DLD1 (cell line): ENCODE results near the gene ALB.
"Not testable (repeated sequence)": the region's sequence is repeated elsewhere in the genome, so short reads cannot be mapped to it uniquely, and the experiment has no call there.

ENCODE experiments used
- in situ Hi-C: cut with HindIII; loops from 2 replicates; pipeline ENCODE4 v1.10.0; 2017; ENCODE audit warnings: low sequenced_read_pairs

ALB gene

DNA sequence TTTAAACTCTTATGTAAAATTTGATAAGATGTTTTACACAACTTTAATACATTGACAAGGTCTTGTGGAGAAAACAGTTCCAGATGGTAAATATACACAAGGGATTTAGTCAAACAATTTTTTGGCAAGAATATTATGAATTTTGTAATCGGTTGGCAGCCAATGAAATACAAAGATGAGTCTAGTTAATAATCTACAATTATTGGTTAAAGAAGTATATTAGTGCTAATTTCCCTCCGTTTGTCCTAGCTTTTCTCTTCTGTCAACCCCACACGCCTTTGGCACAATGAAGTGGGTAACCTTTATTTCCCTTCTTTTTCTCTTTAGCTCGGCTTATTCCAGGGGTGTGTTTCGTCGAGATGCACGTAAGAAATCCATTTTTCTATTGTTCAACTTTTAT is at the start of gene ALB:
Gene ALB, plus strand, starts transcription at position 246 of the 400 bp plus-strand sequence. Its CDS starts 41 bp downstream, at position 287.
- in situ Hi-C loops, result no loop called here

DNA sequence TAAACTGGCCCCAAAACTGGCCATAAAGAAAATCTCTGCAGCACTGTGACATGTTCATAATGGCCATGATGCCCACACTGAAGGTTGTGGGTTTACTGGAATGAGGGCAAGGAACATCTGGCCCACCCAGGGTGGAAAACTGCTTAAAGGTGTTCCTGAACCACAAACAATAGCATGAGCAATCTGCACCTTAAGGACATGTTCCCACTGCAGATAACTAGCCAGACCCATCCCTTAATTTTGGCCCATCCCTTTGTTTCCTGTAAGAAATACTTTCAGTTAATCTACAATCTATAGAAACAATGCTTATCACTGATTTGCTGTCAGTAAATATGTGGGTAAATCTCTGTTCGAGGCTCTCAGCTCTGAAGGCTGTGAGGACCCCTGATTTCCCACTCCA is 46.9 kb upstream of the ALB start:
- in situ Hi-C loops, result not testable (repeated sequence)

DNA sequence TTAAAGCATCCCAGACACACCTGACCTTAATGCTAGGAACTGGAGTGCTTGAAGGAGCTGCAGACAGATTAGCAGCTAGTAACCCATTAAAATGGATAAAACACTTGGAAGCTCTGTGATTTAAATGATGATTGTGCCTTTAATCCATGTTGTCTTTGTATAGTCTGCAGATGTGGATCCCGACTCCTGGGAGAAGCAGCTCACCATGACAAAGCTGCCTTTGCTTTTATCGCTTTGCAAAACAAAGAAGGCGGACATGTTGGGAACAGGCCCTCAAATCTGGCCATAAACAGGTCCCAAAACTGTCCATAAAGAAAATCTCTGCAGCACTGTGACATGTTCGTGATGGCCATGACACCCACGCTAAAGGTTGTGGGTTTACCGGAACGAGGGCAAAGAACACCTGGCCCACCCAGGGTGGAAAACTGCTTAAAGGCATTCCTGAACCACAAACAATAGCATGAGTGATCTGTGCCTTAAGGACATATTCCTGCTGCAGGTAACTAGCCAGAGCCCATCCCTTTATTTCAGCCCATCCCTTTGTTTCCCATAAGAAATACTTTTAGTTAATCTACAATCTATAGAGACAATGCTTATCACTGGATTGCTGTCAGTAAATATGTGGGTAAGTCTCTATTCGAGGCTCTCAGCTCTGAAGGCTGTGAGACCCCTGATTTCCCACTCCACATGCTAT is 34.4 kb upstream of the ALB start:
- in situ Hi-C loops, result not testable (repeated sequence)

DNA sequence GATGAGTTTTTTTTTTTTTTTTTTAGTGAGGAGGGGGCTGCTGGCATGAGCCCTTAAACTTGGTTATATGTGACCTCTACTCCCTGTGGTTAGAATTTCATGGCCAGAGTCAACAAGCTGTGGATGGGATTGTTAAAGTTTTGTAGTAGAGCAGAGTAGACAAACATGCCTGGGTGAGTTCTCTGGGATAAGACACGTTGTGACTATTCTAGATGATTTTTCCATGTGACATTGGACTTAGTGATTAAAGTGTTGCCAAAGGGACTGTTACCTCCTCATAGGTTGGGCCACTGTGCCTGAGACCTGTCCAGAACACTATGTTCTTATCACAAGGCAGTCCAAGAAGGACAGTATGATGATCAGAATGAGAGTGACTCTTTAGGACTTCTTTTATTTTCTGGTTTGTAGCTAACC is 28.8 kb upstream of the ALB start:
- in situ Hi-C loops, result no loop called here

DNA sequence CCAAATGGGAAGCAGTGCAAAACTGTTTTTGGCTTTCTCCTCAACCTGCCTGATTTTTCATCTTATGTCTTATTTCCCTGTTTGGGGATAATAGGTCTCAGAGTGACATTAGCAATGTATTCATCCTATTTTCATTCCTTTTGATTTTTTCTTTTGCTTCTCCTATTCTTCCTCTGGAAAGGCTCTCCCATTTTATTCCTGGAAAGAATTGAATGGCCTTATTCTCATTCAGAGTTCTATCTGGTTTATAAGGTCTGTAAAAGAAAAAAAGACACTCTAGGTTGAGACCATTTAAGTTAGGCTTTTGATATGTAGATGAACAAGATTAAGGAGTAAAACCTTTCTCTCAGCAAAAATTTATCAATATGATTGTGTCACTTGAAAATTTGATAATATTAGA is 27.8 kb upstream of the ALB start:
- in situ Hi-C loops, result no loop called here

DNA sequence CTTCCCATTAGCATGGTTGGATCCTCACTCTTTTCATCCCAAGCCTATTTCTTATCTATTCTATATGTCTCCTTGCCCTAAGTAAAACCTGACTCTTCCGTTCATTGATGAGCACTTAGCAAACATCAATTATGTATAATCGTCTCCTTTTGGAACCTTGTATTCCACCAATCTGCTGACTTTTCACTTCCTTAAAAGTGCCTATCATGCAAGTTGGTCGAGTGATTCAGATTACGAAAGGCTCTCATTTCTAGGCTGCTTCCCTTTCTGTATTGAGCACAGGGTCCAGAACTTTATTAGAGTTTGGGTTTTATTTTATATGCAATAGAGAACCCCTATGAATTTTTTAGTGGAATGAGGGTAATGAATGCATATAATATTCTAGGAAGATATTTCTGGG is 27.1 kb upstream of the ALB start:
- in situ Hi-C loops, result no loop called here

DNA sequence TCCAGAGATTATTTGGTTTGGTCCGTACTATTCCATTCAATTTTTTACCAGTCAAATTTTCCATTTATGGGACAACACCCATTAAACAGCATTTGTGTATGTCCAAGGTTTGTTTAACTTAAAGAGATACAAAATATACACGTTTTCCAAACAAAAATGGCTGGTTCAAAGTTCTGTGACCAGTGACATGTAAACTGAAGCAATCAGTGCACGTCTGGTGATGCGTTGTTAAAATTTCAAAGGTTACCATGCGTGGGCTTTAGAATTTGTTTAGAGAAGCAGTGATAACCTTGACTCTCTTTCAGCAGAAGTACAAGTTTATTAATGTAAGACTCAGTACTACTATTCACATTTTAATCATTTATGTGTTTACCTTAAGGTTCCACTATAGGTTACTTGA is 25.2 kb upstream of the ALB start:
- in situ Hi-C loops, result no loop called here

DNA sequence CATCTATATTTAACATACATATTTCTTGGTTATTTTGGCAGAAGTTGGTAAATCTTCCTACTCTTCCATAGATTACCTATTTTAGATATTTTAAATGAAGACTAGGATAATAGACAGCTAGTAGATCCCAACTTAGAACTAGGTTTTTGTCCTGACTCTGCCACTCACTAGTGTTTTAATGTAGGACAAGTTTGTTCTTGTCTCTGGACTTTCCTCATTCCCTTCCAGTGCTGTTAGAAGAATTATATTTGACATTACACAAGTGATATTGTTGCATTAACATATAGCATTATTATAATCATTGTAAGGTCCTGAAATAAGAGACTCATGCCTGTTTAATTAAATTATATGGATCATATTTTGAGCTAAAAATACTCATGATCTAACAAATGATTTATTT is 24.1 kb upstream of the ALB start:
- in situ Hi-C loops, result no loop called here

DNA sequence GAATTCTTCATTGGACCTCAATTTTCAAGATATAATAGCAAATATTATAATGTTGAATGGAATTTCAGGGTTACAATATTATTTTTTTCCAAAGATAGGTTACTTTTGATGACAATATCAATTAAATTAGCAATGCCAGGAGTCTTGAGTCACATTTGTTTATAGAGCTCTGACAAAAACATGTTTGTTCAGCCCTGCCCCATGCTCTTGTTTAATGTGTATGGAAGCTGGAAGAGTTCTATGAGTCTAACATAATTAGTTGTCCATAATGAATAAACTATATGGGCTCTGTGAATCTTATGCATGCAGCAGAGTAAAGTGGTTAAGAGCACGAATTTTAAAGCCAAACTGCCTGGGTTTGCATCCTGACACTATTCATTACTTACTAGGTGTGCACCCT is 22.9 kb upstream of the ALB start:
- in situ Hi-C loops, result no loop called here

DNA sequence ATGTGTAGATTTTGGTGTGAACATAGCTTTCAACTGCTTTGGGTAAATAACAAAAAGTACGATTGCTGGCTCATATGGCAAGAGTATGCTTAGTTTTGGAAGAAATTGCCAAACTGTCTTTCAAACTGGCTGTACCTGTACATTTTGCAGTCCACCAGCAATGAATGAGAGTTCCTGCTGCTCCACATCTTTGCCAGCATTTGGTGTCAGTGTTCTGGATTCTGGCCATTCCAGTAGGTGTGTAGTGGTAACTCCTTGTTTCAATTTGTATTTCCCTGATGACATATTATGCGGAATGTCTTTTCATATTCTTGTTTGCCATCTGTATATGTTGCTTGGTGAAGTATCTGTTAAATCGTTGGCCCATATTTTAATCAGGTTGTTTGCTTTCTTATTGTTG is 20.6 kb upstream of the ALB start:
- in situ Hi-C loops, result no loop called here

DNA sequence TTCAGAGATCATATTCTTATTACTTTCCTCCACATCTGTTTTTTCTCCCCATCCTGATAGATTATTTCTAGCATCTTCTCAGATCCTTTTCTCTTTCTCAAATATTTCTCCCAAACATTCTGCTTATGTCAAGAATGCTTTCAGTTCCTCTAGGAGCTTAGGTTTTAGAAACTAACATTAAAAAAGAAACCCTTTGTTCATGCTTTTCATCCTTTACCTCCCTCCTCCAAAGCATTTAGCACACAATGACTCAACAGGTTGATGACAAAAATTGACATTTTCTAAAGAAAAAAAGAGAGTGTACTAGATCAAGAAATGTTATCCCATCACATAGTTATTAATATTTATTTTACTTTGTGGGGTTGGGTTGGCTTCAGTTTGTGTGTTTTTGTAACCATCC is 16.5 kb upstream of the ALB start:
- in situ Hi-C loops, result no loop called here

DNA sequence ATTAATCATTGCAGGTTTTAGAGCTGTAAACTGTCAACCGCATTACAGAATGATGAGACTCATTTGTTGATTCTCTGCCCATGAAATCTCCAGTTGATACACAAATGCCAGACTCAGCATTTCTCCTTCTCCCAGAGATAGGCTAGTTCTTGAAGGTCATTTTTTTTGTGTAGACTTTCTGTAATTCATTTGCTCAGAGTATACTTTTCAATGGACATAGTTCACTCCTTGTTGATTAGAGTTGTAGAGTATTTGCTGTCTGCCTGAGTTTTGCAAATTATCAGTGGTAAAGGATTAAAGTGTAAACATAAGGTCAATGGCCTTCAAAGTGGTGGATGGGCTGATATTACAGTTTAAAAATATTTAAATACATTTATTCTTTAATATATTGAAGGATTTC is 15.2 kb upstream of the ALB start:
- in situ Hi-C loops, result no loop called here

DNA sequence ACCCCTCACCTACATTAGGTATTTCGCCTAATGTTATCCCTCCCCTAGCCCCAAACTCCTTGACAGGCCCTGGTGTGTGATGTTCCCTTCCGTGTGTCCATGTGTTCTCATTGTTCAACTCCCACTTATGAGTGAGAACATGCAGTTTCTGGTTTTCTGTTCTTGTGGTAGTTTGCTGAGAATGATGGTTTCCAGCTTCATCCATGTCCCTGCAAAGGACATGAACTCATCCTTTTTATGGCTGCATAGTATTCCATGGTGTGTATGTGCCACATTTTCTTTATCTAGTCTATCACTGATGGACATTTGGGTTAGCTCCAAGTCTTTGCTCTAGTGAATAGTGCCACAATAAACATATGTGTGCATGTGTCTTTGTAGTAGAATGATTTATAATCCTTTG is 14.4 kb upstream of the ALB start:
- in situ Hi-C loops, result not testable (repeated sequence)

DNA sequence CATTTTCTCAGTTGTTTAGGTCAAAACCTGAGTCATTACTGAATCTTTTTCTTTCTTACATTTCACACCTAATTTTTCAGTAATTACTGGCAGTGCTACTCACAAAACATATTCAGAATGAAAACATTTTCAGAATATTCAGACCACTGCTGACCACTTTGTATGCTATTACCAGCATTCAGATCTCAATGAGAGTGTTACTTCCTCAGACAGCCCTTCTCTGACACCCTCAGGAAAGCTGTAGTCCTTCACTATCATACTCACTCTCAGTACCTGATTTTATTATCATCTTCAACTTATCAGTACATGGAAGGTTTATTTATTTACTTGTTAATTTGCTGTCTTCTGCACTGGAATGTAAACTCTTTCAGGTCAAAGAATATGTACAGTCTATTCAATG is 12.3 kb upstream of the ALB start:
- in situ Hi-C loops, result no loop called here

DNA sequence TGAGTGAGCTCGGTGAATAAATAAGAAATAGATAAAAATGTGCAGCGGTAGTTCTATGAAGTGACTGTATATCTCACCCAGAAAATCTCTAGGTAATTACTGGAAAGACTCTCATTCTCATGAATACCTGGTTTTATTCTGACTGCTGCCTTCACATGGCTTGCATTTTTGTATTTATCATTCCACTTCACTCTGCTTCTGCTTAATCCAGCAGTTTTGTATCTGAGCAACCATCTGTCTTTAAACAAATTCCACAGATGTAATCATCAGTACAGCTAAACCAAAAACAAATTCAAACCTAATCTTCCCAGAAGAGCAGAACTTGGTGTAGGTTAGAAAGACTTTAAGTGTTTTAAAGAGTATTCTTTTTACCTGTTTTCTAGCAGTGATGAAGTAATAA is 11.2 kb upstream of the ALB start:
- in situ Hi-C loops, result no loop called here

DNA sequence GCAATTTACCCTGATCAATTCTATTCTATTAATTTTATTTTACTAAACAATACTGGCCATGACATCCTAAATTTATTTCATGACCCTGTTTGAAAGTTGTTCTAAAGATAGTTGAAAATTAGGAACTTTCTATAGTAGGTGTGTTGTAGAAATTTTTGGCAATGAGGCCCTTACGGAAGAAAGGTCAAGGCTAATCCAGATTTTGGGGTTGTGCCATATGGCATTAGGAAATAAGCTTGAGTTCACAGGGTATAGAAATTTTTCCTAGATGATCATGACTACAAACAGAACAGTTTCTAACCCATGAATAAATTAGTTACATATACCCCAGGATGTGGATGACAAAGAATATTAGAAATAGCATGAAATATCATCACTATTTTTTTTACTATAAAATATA is 7.8 kb upstream of the ALB start:
- in situ Hi-C loops, result no loop called here

DNA sequence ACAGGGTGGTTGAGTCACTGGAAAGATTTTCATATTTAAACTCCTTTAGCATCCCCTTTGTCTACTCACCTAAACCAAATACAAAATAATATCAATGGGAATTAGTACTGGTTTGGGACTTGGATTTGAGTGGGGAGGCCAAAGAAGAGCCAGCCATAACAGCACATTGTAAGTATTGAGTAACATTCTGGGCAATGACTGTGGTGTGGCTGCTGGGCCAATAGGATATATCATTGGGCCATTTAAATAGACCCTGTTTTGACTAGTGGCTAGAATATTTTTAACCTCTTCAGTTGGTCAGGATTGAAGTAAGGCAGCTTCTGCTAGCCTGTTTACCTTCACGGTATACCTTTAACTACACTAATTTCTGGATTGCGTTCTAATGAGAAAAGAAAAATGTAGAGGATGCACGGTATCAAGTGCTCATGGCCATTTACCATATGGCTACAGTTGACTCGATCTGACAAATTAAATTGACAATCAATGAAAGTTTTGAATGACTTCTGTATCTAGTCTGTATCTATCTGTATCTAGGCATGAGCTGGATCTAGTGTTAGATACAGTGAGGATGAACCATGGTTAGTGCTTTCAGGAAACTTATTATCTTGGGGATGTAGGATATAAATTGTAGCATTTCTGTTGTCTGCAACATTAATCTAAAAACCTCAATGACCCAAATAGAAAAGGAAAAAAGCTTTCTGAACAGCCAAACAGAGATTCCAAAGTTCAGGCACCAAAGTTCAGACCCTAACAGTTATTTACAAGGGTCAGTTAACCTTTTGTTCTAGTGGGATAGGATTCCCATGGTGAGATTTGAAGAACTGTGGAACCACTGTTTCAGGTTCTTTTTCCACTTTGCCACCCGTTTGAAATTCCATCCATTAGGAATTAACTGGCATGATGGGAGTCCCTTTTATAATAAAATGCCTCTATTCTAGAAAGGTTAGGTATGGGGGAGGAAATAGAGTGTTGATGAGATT is 6.8 kb upstream of the ALB start:
- in situ Hi-C loops, result no loop called here

DNA sequence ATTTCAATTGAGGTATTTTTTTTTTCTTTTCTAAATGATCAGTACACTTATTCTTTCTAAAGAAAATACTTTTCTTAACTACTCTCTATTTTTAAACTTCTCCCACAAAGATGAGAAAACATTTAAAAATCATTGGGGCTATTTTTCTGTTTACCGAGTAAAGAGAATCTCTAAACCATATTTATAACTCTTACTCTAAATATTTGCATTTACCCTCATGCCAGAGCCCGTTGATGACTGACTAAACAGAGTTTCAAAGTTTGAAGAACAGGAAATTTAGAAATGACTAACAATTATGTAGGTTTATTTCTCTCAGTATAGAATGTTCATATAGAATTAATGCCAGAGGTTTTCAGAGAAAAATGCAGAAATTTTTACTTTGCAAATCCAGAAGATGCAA is 2.7 kb upstream of the ALB start:
- in situ Hi-C loops, result no loop called here

DNA sequence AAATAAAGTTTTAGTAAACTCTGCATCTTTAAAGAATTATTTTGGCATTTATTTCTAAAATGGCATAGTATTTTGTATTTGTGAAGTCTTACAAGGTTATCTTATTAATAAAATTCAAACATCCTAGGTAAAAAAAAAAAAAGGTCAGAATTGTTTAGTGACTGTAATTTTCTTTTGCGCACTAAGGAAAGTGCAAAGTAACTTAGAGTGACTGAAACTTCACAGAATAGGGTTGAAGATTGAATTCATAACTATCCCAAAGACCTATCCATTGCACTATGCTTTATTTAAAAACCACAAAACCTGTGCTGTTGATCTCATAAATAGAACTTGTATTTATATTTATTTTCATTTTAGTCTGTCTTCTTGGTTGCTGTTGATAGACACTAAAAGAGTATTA is 370 bp downstream of the ALB start:
- in situ Hi-C loops, result no loop called here

DNA sequence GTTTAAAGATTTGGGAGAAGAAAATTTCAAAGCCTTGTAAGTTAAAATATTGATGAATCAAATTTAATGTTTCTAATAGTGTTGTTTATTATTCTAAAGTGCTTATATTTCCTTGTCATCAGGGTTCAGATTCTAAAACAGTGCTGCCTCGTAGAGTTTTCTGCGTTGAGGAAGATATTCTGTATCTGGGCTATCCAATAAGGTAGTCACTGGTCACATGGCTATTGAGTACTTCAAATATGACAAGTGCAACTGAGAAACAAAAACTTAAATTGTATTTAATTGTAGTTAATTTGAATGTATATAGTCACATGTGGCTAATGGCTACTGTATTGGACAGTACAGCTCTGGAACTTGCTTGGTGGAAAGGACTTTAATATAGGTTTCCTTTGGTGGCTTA is 1.1 kb downstream of the ALB start:
- in situ Hi-C loops, result no loop called here

DNA sequence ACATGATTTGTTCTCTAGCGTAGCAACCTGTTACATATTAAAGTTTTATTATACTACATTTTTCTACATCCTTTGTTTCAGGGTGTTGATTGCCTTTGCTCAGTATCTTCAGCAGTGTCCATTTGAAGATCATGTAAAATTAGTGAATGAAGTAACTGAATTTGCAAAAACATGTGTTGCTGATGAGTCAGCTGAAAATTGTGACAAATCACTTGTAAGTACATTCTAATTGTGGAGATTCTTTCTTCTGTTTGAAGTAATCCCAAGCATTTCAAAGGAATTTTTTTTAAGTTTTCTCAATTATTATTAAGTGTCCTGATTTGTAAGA is 2.4 kb downstream of the ALB start:
- in situ Hi-C loops, result no loop called here

DNA sequence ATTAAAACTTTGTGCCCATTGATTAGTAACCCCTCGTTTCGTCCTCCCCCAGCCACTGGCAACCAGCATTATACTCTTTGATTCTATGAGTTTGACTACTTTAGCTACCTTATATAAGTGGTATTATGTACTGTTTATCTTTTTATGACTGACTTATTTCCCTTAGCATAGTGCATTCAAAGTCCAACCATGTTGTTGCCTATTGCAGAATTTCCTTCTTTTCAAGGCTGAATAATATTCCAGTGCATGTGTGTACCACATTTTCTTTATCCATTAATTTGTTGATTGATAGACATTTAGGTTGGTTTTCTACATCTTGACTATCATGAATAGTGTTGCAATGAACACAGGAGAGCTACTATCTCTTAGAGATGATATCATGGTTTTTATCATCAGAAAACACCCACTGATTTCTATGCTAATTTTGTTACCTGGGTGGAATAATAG is 3.2 kb downstream of the ALB start:
- in situ Hi-C loops, result no loop called here
